ENCODE measurements around the gene TCF7L1. TPM values are rescaled to one million over a fixed set of nuclear protein-coding genes. Genes with fewer than 3 reads are reported as not detected.
A peak's percentile ranks its signal among the peaks of the same experiment; 100 is the strongest.

Gene TCF7L1
- total RNA-seq, 2 experiments from 2014 or later, result not detected

DNA sequence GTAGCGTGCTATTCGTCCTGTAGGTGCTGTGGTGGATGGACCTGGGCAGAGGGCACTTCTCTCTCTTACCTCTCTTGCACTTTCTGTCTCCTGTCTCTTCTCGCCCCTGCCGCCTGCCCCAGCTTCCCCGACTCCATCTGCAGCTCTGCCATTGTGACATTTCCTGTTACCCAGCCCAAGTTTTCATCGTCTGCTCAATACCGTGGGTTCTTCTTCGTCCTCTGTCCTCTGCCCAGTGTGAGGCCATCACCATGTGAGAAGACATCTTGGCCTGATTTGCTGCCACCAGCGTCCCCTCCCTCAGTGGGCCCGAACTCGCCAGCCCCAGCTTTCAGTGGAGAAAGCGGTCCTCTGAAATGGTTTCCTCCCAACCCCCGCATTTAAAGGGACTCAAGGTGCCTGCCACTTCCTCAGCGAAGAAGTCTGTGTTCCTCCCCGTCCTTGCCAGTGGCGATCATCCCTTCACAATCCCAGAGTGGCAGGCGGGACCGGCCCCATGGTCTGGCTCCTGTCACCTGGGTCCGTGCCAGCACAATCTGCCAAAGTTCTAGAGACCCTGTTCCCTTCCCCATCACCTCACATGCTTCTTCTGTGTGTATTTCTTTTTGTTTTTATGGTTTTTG lies 176.6 kb downstream of the TCF7L1 start:
- peaks cover 13% of the 10 kb centered on the region for H3K4me1 ChIP-seq (ENCODE audit: insufficient read depth, low read length, poor library complexity, severe bottlenecking)
- ChIA-PET CTCF (ENCODE audit: unreplicated experiment) (interaction anchor here (1.3 kb wide), 1 partner anchor 9 kb away, joined by 3 read pairs; no protein-coding TSS in a partner anchor), POLR2A (interaction anchor here (1.2 to 1.4 kb wide), 3 partner anchors 8 to 18 kb away, joined by 3 to 8 read pairs (median 3); partner anchors contain the start of gene TGOLN2)
- no peak for DNase-seq (ENCODE audit: low spot score)
- no peaks in the 10 kb centered on the region for H3K9me2 ChIP-seq (ENCODE audit: insufficient read depth, low read length)
- no peak overlapping the region for H3K4me3 ChIP-seq (ENCODE audit: low read depth, low read length, poor library complexity, severe bottlenecking)
- no TSS peak for BruUV-seq (replicated peaks)
- peak overlapping the region; percentile 11; the same call in 1 of the 2 replicates for H3K4me2 ChIP-seq (ENCODE audit: low read length)
- no peaks in the 10 kb centered on the region for H4K20me1 ChIP-seq (ENCODE audit: insufficient read depth, low read length)
- H3K9me3 ChIP-seq (ENCODE audit: low read length), result no peaks in the 10 kb centered on the region
- no peak for TF ChIP-seq EZH2phosphoT487 (IDR thresholded peaks at IDR 0.05; ENCODE audit: borderline replicate concordance, low read depth, low read length)
- TF ChIP-seq, protein P1, sequence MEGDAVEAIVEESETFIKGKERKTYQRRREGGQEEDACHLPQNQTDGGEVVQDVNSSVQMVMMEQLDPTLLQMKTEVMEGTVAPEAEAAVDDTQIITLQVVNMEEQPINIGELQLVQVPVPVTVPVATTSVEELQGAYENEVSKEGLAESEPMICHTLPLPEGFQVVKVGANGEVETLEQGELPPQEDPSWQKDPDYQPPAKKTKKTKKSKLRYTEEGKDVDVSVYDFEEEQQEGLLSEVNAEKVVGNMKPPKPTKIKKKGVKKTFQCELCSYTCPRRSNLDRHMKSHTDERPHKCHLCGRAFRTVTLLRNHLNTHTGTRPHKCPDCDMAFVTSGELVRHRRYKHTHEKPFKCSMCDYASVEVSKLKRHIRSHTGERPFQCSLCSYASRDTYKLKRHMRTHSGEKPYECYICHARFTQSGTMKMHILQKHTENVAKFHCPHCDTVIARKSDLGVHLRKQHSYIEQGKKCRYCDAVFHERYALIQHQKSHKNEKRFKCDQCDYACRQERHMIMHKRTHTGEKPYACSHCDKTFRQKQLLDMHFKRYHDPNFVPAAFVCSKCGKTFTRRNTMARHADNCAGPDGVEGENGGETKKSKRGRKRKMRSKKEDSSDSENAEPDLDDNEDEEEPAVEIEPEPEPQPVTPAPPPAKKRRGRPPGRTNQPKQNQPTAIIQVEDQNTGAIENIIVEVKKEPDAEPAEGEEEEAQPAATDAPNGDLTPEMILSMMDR (conservative IDR thresholded peaks at IDR 0.05; ENCODE audit: low read length), result no peak
- peaks cover 12% of the 10 kb centered on the region for H3K36me3 ChIP-seq (ENCODE audit: insufficient read depth, low read length)
- intact Hi-C loops (cut with micrococcal nuclease; ENCODE audit: unreplicated experiment), result no loop called here
- no peaks in the 10 kb centered on the region for H3K79me2 ChIP-seq (ENCODE audit: insufficient read depth, low read depth, low read length)
- H2AFZ ChIP-seq (ENCODE audit: low read length), result no peak overlapping the region
- no peak overlapping the region for H3K27ac ChIP-seq (ENCODE audit: low read depth, low read length, poor library complexity, severe bottlenecking)

GRCh38 chr2:85310330-85310729 lies 177.1 kb downstream of the TCF7L1 start:
- no peaks in the 10 kb centered on the region for H3K79me2 ChIP-seq (ENCODE audit: insufficient read depth, low read depth, low read length)
- peaks cover 18% of the 10 kb centered on the region for H3K36me3 ChIP-seq (ENCODE audit: insufficient read depth, low read length)
- no peak overlapping the region for H2AFZ ChIP-seq (ENCODE audit: low read length)
- peak; percentile 31 for DNase-seq (ENCODE audit: low spot score)
- no TSS peak for BruUV-seq (replicated peaks)
- CTCF ChIA-PET (ENCODE audit: unreplicated experiment), result interaction anchor here (1.3 kb wide), 1 partner anchor 9 kb away, joined by 3 read pairs; no protein-coding TSS in a partner anchor
- TF ChIP-seq EZH2phosphoT487 (IDR thresholded peaks at IDR 0.05; ENCODE audit: borderline replicate concordance, low read depth, low read length), result no peak
- TF ChIP-seq, protein P1 (conservative IDR thresholded peaks at IDR 0.05; ENCODE audit: low read length), result no peak
- no peaks in the 10 kb centered on the region for H4K20me1 ChIP-seq (ENCODE audit: insufficient read depth, low read length)
- H3K4me2 ChIP-seq (ENCODE audit: low read length), result peak overlapping the region; percentile 11; the same call in 1 of the 2 replicates
- POLR2A ChIA-PET, result interaction anchor here (0.6 kb wide), 1 partner anchor 11 kb away, joined by 3 read pairs; no protein-coding TSS in a partner anchor
- H3K9me3 ChIP-seq (ENCODE audit: low read length), result no peaks in the 10 kb centered on the region
- H3K27ac ChIP-seq (ENCODE audit: low read depth, low read length, poor library complexity, severe bottlenecking), result no peak overlapping the region
- no peaks in the 10 kb centered on the region for H3K9me2 ChIP-seq (ENCODE audit: insufficient read depth, low read length)
- H3K4me1 ChIP-seq (ENCODE audit: insufficient read depth, low read length, poor library complexity, severe bottlenecking), result peaks cover 13% of the 10 kb centered on the region
- intact Hi-C loops (cut with micrococcal nuclease; ENCODE audit: unreplicated experiment), result no loop called here
- no peak overlapping the region for H3K4me3 ChIP-seq (ENCODE audit: low read depth, low read length, poor library complexity, severe bottlenecking)

GRCh38 chr2:85312404-85312803 lies 179.2 kb downstream of the TCF7L1 start:
- Histone ChIP-seq H3K4me3 (ENCODE audit: low read depth, low read length, poor library complexity, severe bottlenecking) (no peak overlapping the region), H3K4me2 (ENCODE audit: low read length) (no peak overlapping the region), H3K4me1 (ENCODE audit: insufficient read depth, low read length, poor library complexity, severe bottlenecking) (peaks cover 13% of the 10 kb centered on the region), H3K79me2 (ENCODE audit: insufficient read depth, low read depth, low read length) (no peaks in the 10 kb centered on the region), H2AFZ (ENCODE audit: low read length) (no peak overlapping the region), H3K27ac (ENCODE audit: low read depth, low read length, poor library complexity, severe bottlenecking) (no peak overlapping the region), H3K36me3 (ENCODE audit: insufficient read depth, low read length) (peaks cover 30% of the 10 kb centered on the region), H3K9me2 (ENCODE audit: insufficient read depth, low read length) (no peaks in the 10 kb centered on the region), H4K20me1 (ENCODE audit: insufficient read depth, low read length) (no peaks in the 10 kb centered on the region; the same call in 1 of the 2 replicates), H3K9me3 (ENCODE audit: low read length) (no peaks in the 10 kb centered on the region)
- no peak for DNase-seq (ENCODE audit: low spot score)
- POLR2A ChIA-PET, result no interaction called here
- no peak for TF ChIP-seq EZH2phosphoT487 (IDR thresholded peaks at IDR 0.05; ENCODE audit: borderline replicate concordance, low read depth, low read length)
- TF ChIP-seq, protein P1 (conservative IDR thresholded peaks at IDR 0.05; ENCODE audit: low read length), result no peak
- intact Hi-C loops (cut with micrococcal nuclease; ENCODE audit: unreplicated experiment), result no loop called here
- BruUV-seq (replicated peaks), result no TSS peak
- CTCF ChIA-PET (ENCODE audit: unreplicated experiment), result no interaction called here

Measured in OCI-LY7 (cell line).